CD1c-positive myeloid dendritic cell (primary cell): ENCODE data around the gene MYLK.
A peak's percentile ranks its signal among the peaks of the same experiment; 100 is the strongest.

Experiments
- DNase-seq: peaks from one replicate; pipeline ENCODE4 v3.0.0-alpha.2; 2016; ENCODE audit errors: extremely low spot score

The MYLK gene

GRCh38 chr3:123648696-123649405 is 235.3 kb downstream of the MYLK start:
- no peak for DNase-seq

GRCh38 chr3:123644358-123644757 is 239.8 kb downstream of the MYLK start:
- DNase-seq: no peak

- DNase-seq: no peak
Observed at GRCh38 chr3:123642957-123643330, 241.2 kb downstream of the MYLK start.

- DNase-seq: peak; percentile 81
Observed at GRCh38 chr3:123642182-123642956, 241.8 kb downstream of the MYLK start.

- DNase-seq: no peak
Observed at GRCh38 chr3:123641505-123641904, 242.6 kb downstream of the MYLK start.

GRCh38 chr3:123640740-123641462 is 243.2 kb downstream of the MYLK start:
- no peak for DNase-seq

- DNase-seq: no peak
Observed at GRCh38 chr3:123640311-123640710, 243.8 kb downstream of the MYLK start.

- no peak for DNase-seq
Observed at GRCh38 chr3:123638936-123639689, 245.0 kb downstream of the MYLK start.

GRCh38 chr3:123637841-123638240 is 246.3 kb downstream of the MYLK start:
- no peak for DNase-seq

- DNase-seq: no peak
Observed at GRCh38 chr3:123637131-123637530, 247.0 kb downstream of the MYLK start.

- no peak for DNase-seq
Observed at GRCh38 chr3:123636431-123636841, 247.7 kb downstream of the MYLK start.

GRCh38 chr3:123635717-123636116 is 248.4 kb downstream of the MYLK start:
- DNase-seq: no peak

- no peak for DNase-seq
Observed at GRCh38 chr3:123635217-123635616, 248.9 kb downstream of the MYLK start.

GRCh38 chr3:123634149-123635051 is 249.7 kb downstream of the MYLK start:
- no peak for DNase-seq

- DNase-seq: no peak
Observed at GRCh38 chr3:123633530-123633929, 250.6 kb downstream of the MYLK start.

GRCh38 chr3:123632161-123632655 is 251.9 kb downstream of the MYLK start:
- DNase-seq: no peak

- DNase-seq: no peak
Observed at GRCh38 chr3:123629747-123630047, 254.4 kb downstream of the MYLK start.

GRCh38 chr3:123628996-123629746 is 255.0 kb downstream of the MYLK start:
- DNase-seq: no peak

- DNase-seq: no peak
Observed at GRCh38 chr3:123627673-123628670, 256.2 kb downstream of the MYLK start.
